Activated CD4-positive, CD25-positive, alpha-beta regulatory T cell (primary cell): ENCODE results near the gene GRM4.

ENCODE experiments used
- DNase-seq, 4 experiments: peaks; one replicate each; lab custom pipeline; 2025; lab: John Stamatoyannopoulos, UW

GRM4 gene

DNA sequence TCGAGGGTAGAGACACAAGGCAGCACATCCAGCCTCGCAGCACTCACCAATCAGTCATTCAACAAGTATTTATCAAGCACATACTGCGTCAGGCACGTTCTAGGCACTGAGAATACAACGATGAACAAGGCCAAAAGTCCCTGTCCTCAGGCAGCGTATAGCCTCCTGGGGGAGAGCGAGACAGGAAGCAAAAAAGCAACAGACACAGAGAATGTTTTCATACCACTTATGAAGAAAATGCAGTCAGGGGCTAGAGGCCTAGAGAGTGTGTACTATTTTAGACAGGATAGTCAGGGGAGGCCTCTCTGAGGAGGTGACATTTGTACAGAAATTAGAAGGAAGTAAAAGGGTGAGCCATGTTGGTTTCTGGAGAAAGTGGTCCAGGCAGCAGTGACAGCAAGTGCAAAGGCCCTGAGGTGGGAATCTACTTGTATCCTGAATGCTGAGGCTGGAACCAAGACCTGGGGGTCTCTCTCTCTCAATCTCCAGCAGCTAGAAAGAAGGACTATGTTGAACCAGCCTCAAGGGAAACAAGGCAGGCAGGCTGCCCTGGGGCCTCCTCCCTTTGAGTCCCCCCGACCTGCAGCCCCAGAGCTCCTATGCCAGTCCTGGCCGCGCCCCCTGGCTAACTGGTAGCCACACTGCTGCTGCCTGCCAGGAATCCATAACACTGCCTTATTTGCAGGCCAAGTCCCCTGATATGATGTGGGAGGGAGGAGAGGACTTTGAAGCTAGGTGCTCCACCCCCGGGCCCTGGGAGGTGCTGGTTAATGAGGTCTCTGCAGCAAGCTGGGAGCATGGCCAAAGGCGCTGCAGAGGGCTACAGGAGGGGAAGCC, 151.2 kb downstream of the GRM4 start:
- no peak for DNase-seq

- no peak for DNase-seq
Observed at GRCh38 chr6:33993653-33994471, 152.0 kb downstream of the GRM4 start.

GRCh38 chr6:33993091-33993490, 152.8 kb downstream of the GRM4 start:
- no peak for DNase-seq

- DNase-seq = no peak
Observed at GRCh38 chr6:33992191-33992590, 153.7 kb downstream of the GRM4 start.

- DNase-seq = no peak
Observed at GRCh38 chr6:33991610-33992009, 154.3 kb downstream of the GRM4 start.

- no peak for DNase-seq
Observed at GRCh38 chr6:33990061-33990541, 155.8 kb downstream of the GRM4 start.

DNA sequence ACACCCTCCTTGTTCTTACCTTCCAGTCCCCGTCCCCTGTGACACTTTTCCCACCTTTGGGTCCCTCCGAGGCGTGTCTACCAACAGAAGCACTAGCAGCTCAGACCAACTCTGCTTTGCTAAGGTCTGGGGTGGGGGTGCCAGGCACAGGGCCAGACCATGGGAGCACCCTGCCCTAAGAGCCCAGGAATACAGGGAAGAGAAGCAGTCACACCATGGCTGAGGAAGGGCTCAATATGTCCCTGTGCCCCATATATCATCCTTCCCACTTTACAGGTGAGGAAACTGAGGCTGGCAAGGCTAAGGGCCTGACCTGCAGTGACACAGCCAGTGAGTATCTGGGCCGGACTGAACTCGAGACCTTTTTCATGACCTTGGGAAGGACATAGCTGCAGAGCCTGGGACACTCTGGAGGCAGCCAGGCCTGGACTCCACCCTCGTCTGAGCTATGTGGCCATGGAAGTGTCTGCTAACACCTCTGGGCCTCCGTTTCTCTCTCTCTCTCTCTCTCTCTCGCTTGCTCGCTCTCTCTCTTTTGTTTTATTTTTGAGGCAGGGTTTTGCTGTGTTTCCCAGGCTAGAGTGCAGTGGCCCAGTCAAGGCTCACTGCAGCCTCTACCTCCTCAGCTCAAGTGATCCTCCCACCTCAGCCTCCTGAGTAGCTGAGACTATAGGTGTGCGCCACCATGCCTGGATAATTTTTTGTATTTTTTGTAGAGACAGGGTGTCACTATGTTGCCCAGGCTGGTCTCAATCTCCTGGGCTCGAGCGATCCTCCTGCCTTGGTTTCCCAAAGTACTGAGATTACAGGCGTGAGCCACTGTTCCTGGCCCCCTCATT, 156.7 kb downstream of the GRM4 start:
- no peak for DNase-seq

DNA sequence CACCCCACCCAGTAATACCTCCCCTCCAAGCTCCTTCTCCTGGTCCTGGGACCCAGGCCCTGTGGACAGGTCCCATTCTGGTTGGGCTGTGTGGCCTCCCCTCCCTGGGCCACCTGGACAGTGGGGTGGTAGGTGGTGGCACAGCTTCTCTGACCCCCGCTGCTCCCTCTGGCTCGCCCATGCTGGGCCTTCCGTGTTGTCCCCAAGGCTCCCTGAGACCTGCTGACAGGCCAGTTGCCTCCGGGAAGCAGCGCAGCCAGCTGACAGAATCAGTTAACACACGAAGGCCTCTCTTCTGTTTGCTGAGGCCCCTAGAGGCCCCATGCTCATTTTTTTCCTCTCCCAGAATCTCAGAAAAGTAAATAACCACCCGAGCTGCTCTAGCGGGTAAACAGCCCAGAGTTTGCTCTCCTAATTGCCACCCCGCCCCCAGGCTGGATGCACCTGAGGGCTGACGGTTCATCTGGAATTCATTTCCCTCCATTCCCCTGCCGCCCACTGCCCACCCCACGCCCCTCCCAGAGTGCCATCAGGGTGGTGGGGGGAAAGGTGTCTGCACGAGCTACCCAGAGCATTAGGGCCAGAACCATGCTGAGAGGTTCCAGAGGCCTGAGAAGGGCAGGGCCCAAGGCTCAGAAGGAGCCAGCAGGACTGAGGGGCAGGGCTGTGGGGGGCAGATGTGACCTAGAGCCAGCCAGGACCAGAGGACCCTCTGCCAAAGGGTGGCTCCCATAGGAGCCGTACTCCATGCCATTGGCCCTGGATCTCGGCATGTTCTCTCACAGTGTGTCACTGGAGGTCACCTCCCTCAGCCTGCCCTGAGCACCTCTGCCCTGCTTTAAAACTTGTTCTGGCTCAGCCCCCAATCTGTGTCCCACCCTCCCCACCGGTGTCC, 157.5 kb downstream of the GRM4 start:
- DNase-seq = no peak

DNA sequence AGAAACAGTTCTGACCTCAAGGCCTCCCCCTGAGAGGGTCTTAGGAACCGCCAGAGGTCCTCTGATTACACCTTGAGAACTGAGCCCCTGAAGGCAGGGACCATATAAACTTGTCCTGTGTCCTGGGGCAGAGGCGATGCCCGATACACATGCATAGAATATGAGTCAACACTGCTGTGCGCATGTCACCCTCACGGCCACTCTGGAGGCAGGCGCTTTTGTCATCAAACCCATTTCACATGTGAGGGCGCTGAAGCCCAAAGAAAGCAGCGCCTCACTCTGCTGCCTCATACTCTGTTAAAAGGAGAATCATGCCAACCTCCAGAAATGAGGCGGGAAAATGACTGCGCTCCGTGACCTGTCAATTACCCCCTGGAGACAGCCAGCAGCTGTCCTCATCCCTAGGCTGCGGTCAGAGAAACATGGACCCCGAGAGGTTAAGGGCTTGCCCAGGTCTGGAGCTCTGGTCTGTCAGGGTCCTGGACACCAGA, 158.3 kb downstream of the GRM4 start:
- DNase-seq = no peak

GRCh38 chr6:33985947-33986346, 159.9 kb downstream of the GRM4 start:
- no peak for DNase-seq

DNA sequence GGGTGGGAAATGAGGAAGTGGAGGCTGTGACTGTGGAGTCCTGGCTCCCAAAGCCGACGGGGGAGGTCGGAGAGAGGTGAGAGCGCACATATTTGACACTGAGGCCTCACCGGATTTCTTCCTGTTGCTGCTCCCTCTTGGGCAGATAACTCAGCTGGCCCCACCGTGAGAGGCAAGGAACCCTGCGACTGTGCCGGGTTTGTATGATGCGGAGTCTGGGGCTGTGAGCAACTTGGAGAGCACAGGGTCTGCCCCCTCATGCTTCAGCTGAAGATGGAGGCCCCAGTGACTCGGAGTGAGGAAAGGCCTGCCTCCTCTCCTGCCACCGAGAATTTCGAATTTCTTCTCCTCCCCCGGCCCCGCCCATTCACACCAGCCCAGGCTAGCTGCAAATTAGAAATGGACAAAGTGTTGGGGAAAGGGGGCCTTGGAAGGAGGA, 160.6 kb downstream of the GRM4 start:
- DNase-seq = no peak

DNA sequence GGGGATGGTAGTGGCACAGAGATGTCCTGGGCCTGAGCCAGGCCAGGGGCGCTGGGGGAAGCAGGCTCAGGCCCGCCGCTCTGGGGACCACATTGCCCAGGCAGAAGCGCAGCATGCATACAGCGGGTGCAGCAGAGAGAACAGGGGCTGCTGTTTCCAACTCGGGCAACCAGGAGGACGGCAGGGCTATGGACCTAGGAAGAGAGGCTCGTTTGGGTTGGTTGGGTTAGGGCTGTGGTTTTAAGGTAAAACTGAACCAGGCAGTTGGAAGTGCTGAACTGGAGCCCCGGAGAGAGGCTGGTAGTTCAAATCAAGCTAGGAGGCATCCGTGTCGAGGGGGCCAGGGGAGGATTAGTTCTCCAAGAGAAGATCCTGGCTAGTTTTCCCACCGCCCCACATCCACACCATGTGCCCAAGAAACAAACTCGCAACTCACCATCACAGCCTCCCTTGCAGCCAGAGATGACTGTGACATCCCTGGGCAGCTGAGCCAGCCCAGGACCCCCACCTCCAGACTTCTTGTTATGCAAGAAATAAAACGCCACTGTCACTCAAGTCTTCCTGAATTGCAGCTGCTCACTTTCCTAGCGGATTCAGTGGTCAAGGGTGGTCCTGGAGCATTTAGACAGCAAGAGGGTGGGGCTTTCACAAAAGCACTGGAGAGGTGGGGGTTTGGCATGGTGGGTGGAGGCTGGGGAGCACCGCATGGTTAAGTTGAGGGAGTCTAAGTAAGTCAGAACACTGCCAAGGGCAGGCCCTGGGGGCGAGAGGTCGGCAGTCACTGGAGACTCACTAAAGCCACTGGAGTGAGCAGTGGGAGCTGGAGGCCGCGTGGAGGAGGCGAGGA, 161.2 kb downstream of the GRM4 start:
- DNase-seq = no peak

DNA sequence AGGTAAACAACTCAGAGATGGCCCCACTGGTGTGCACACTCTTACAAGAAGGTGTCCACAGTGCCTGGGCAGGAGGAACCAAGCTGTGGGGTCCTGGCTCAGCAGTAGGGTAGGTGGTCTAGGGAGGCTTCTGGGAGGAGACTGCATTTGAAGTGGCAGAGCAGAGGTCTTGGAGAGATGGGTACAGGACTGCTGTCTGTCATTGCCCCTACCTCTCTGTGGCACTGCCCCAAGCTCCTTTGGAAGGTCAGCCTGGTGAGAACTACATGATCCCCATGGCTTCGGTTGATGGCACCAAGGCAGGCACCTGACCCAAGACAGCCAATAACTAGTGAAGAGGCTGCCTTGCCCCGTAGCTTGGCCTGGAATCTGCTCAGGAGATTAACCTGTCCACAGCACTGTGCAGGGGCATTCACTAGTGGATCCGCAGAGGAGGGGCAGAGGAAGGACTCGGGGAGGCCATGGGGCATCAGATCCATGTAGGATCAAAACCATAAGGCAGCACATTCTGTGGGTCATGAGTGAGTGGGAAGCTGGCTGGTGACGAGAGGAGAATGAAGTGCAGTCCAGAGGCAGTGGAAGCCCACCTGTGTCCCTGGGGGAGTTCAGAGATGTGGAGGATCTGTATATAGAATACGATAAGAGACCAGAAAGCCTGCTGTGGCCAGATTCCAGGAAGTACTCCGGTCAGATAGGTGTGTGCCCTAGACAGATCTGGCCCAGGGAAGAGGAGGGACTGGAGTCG, 162.0 kb downstream of the GRM4 start:
- no peak for DNase-seq

GRCh38 chr6:33983109-33983716, 162.7 kb downstream of the GRM4 start:
- no peak for DNase-seq

GRCh38 chr6:33981861-33982260, 164.0 kb downstream of the GRM4 start:
- no peak for DNase-seq

- DNase-seq = no peak
Observed at GRCh38 chr6:33981421-33981820, 164.5 kb downstream of the GRM4 start.

DNA sequence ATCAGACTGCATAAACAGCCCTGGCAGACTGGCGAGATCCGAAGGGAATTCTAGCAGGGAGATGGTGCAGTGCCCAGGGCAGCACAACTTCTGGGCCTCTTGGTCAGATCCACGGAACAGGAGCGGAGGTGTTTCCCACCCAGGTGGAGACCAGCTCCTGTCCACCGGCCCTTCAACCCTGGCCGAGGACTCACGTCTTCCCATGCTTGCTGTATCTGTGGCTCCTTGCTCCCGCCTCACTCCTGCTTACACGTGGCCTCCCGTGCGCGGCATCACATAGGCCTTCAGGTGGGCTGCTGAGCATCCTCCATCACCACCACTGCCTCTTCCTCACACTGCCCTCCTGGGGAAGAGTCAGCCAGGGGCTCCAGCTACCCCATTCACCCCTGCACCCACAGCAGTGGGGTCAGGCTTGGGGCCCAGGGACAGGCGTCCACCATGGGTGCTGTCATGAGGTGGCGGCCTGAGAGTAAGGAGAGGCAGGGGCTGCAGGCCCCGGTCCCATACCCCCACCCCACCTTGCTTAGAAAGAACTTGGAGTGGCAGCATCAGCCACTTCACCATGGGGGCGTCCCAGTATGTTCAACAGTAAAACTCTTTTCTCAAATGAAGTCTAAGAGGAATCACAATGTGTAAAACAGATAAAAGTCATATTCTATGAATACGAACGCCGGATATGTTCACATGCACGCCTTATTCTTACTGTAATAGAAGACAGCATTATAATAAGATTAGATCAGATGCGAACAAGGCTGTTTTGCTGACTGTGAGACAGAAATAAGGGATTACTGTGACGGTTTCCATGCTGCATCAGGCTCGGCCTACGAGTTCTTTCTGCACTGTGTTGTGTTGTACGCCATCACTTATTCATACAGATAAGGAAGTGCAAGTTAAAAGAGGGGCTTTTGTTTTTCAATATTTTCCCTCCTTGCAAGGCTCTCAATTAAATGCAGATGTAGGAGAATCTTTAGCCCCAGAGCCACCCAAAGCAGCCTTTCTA, 165.4 kb downstream of the GRM4 start:
- DNase-seq = no peak

DNA sequence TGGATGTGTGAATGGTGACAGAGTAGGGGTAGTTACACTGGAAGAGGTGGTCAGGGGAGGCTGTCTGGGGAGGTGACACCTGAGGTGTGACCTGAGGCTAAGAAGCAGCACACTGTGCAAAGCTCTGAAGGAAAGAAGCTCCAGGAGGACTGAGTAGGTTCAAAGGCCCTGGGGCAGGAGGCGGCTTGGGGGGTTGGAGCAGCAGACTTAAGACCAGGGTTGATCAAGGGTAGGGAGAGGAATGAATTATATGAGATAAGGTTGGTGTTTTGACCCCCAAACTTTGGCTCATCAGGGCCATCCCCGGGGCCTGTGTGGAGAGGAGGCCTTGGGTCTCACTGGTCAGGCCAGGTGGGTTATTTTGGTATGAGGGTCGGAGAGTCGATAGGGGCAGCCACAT, 166.1 kb downstream of the GRM4 start:
- no peak for DNase-seq
